Measurements from ENCODE around the gene SUGT1. TPM values are rescaled to one million over a fixed set of nuclear protein-coding genes. Genes with fewer than 3 reads are reported as not detected.

Gene SUGT1
- total and polyA plus RNA-seq, 2 experiments from 2014 or later, result 61.3 to 172 TPM

DNA sequence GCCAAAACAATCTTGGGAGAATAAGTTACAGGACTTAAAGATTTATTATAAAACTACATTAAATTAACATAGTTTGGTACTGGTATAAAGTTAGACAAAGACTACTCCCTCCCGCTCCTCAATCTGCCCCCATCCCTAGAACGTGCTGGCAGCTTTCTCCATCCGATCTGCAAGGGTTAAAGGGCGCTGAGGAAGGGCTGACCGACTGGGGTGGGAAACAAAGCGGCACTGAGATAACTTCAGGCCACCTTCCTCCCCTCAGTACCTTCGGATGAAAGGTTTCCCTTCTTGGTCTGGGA lies 790 bp upstream of the SUGT1 start (continued):
- TF ChIP-seq, protein P1, sequence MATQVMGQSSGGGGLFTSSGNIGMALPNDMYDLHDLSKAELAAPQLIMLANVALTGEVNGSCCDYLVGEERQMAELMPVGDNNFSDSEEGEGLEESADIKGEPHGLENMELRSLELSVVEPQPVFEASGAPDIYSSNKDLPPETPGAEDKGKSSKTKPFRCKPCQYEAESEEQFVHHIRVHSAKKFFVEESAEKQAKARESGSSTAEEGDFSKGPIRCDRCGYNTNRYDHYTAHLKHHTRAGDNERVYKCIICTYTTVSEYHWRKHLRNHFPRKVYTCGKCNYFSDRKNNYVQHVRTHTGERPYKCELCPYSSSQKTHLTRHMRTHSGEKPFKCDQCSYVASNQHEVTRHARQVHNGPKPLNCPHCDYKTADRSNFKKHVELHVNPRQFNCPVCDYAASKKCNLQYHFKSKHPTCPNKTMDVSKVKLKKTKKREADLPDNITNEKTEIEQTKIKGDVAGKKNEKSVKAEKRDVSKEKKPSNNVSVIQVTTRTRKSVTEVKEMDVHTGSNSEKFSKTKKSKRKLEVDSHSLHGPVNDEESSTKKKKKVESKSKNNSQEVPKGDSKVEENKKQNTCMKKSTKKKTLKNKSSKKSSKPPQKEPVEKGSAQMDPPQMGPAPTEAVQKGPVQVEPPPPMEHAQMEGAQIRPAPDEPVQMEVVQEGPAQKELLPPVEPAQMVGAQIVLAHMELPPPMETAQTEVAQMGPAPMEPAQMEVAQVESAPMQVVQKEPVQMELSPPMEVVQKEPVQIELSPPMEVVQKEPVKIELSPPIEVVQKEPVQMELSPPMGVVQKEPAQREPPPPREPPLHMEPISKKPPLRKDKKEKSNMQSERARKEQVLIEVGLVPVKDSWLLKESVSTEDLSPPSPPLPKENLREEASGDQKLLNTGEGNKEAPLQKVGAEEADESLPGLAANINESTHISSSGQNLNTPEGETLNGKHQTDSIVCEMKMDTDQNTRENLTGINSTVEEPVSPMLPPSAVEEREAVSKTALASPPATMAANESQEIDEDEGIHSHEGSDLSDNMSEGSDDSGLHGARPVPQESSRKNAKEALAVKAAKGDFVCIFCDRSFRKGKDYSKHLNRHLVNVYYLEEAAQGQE (IDR thresholded peaks at IDR 0.05; ENCODE audit: unreplicated experiment), result no peak
- no peak for TF ChIP-seq NANOG (IDR thresholded peaks at IDR 0.05; ENCODE audit: borderline replicate concordance)
- no peak for TF ChIP-seq JUNB (IDR thresholded peaks at IDR 0.05; ENCODE audit: unreplicated experiment)
- TF ChIP-seq STAT1 (IDR thresholded peaks at IDR 0.05; ENCODE audit: unreplicated experiment), result no peak

DNA sequence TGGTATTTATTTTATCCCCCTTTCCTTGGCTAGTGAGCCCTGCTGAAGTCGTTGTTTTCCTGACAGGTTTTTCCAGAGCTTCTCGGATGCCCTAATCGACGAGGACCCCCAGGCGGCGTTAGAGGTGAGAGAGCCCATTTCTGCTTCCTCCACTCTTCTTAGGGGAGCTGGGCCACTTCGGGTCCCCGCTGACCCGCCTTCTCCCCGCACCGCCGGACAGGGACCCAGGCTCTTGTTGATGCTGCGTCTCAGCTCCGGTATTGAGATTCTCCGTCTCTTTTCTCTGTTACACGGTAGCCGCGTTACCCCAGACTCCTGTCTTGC lies 306 bp downstream of the SUGT1 start:
- H3K27me3 ChIP-seq (ENCODE audit: insufficient read depth), result no peaks in the 10 kb centered on the region
- Mint-ChIP-seq H3K27ac (no peak overlapping the region), H3K9me3 (no peaks in the 10 kb centered on the region), H3K4me1 (peaks cover 3% of the 10 kb centered on the region; the same call in 1 of the 3 replicates), H3K4me3 (no peak overlapping the region), H3K27me3 (ENCODE audit: insufficient read depth, low read depth, poor library complexity) (no peaks in the 10 kb centered on the region), H3K36me3 (ENCODE audit: low read depth) (peaks cover 22% of the 10 kb centered on the region)
- H4K20me1 ChIP-seq (replicated peaks; ENCODE audit: insufficient read depth), result peaks cover 2% of the 10 kb centered on the region; the same call in 1 of the 2 replicates
- TF ChIP-seq JUNB (IDR thresholded peaks at IDR 0.05; ENCODE audit: unreplicated experiment) (no peak), POLR2AphosphoS5 (IDR thresholded peaks at IDR 0.05; ENCODE audit: low read depth) (no peak), ZNF331 (CRISPR knock-in tag; IDR thresholded peaks at IDR 0.05; ENCODE audit: low read depth) (no peak)
- TF ChIP-seq, protein P2, sequence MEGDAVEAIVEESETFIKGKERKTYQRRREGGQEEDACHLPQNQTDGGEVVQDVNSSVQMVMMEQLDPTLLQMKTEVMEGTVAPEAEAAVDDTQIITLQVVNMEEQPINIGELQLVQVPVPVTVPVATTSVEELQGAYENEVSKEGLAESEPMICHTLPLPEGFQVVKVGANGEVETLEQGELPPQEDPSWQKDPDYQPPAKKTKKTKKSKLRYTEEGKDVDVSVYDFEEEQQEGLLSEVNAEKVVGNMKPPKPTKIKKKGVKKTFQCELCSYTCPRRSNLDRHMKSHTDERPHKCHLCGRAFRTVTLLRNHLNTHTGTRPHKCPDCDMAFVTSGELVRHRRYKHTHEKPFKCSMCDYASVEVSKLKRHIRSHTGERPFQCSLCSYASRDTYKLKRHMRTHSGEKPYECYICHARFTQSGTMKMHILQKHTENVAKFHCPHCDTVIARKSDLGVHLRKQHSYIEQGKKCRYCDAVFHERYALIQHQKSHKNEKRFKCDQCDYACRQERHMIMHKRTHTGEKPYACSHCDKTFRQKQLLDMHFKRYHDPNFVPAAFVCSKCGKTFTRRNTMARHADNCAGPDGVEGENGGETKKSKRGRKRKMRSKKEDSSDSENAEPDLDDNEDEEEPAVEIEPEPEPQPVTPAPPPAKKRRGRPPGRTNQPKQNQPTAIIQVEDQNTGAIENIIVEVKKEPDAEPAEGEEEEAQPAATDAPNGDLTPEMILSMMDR (conservative IDR thresholded peaks at IDR 0.05; ENCODE audit: low read depth in 2 of 2), result peak in 1 of 2 experiments; percentile 8; a peak in 1 of 4 replicates
- H3K79me2 ChIP-seq (replicated peaks; ENCODE audit: insufficient read depth), result peaks cover 70% of the 10 kb centered on the region
- H3K9me2 ChIP-seq (ENCODE audit: insufficient read depth), result no peaks in the 10 kb centered on the region
- DNase-seq (ENCODE audit: low spot score) (no peak), ATAC-seq (peak; percentile 54)
- H3K4me2 ChIP-seq, result peak overlapping the region; percentile 84
- H3K4me3 ChIP-seq, result peak overlapping the region; percentile 94
- H3F3A ChIP-seq (replicated peaks; ENCODE audit: low read depth), result no peaks in the 10 kb centered on the region
- H3K4me1 ChIP-seq (ENCODE audit: insufficient read depth), result peaks cover 15% of the 10 kb centered on the region
- H2AFZ ChIP-seq, result peak overlapping the region; percentile 53
- peak overlapping the region; percentile 96 for H3K27ac ChIP-seq (ENCODE audit: low read depth)
- peaks cover 2% of the 10 kb centered on the region; the same call in 1 of the 2 replicates for H3K36me3 ChIP-seq (ENCODE audit: insufficient read depth)

DNA sequence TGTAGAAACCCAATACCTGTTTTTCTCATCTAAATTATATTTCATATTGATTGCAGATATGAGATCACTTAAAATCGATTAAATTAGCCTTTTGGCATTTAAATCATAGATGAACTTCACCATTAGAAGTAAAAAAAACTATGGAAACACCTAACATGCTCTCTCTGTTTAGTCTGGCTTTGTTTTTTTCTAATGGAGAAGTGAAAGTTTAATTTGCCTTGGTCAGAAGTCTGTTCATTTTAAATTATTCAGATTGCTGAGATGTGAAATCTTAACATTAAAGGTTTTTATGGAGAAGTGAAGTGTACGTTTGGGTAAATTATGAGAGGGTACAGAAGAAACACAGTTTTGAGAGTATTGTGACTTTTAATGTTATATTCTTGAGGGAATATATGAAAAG lies 6.7 kb downstream of the SUGT1 start:
- no peaks in the 10 kb centered on the region for H3K9me3 Mint-ChIP-seq
- TF ChIP-seq ZNF114 (CRISPR knock-in tag; IDR thresholded peaks at IDR 0.05), result no peak
- TF ChIP-seq ZNF331 (CRISPR knock-in tag; IDR thresholded peaks at IDR 0.05; ENCODE audit: low read depth), result no peak
- no peak for TF ChIP-seq STAT1 (IDR thresholded peaks at IDR 0.05; ENCODE audit: unreplicated experiment)
- TF ChIP-seq NANOG (IDR thresholded peaks at IDR 0.05; ENCODE audit: borderline replicate concordance), result no peak
- TF ChIP-seq, protein P3, sequence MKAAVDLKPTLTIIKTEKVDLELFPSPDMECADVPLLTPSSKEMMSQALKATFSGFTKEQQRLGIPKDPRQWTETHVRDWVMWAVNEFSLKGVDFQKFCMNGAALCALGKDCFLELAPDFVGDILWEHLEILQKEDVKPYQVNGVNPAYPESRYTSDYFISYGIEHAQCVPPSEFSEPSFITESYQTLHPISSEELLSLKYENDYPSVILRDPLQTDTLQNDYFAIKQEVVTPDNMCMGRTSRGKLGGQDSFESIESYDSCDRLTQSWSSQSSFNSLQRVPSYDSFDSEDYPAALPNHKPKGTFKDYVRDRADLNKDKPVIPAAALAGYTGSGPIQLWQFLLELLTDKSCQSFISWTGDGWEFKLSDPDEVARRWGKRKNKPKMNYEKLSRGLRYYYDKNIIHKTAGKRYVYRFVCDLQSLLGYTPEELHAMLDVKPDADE (IDR thresholded peaks at IDR 0.05), result no peak
- TF ChIP-seq EZH2 (IDR thresholded peaks at IDR 0.05; ENCODE audit: low read depth, unreplicated experiment), result no peak
- no peak for TF ChIP-seq POLR2AphosphoS5 (IDR thresholded peaks at IDR 0.05; ENCODE audit: low read depth)
- TF ChIP-seq CREB1 (CRISPR knock-in tag; IDR thresholded peaks at IDR 0.05; ENCODE audit: low read depth), result no peak

More for the DNA sequence above, 6.7 kb downstream of the SUGT1 start:
- no peak for DNase-seq (ENCODE audit: low spot score)
- Histone ChIP-seq H3K27me3 (ENCODE audit: insufficient read depth) (no peaks in the 10 kb centered on the region), H3F3A (replicated peaks; ENCODE audit: low read depth) (no peaks in the 10 kb centered on the region), H3K4me3 (no peak overlapping the region), H3K9me2 (ENCODE audit: insufficient read depth) (no peaks in the 10 kb centered on the region), H3K36me3 (ENCODE audit: insufficient read depth) (peaks cover 36% of the 10 kb centered on the region), H3K79me2 (replicated peaks; ENCODE audit: insufficient read depth) (peaks cover 49% of the 10 kb centered on the region), H3K4me2 (no peak overlapping the region), H2AFZ (no peak overlapping the region), H4K20me1 (replicated peaks; ENCODE audit: insufficient read depth) (peaks cover 8% of the 10 kb centered on the region; the same call in 1 of the 2 replicates), H3K4me1 (ENCODE audit: insufficient read depth) (peaks cover 2% of the 10 kb centered on the region; the same call in 1 of the 2 replicates), H3K27ac (ENCODE audit: low read depth) (no peak overlapping the region)
- peaks cover 41% of the 10 kb centered on the region; the same call in 2 of the 3 replicates for H3K36me3 Mint-ChIP-seq (ENCODE audit: low read depth)
- no peaks in the 10 kb centered on the region for H3K27me3 Mint-ChIP-seq (ENCODE audit: insufficient read depth, low read depth, poor library complexity)
- no peak overlapping the region for H3K27ac Mint-ChIP-seq
- H3K4me1 Mint-ChIP-seq, result no peaks in the 10 kb centered on the region
- ATAC-seq, result no peak
- H3K4me3 Mint-ChIP-seq, result no peak overlapping the region

Measured in GM23338 (cell line).